HepG2 (cell line): Measurements from ENCODE around the gene CX3CR1. TPM values are rescaled to one million over a fixed set of nuclear protein-coding genes. Genes with fewer than 3 reads are reported as not detected.
"Not testable (repeated sequence)": the region's sequence is repeated elsewhere in the genome, so short reads cannot be mapped to it uniquely, and the experiment has no call there.

Source experiments
- ATAC-seq: fragments of 200-7000 bp; cut with Tn5 transposase; 3 replicates; pipeline ENCODE4 v1.9.1; 2020; ENCODE audit warnings: mild to moderate bottlenecking, moderate library complexity
- BruUV-seq: library from RNA; stranded (reverse); fragments of 400-500 nt; replicated peaks from 2 replicates; lab custom pipeline; 2021; lab: Mats Ljungman, UMichigan
- CTCF ChIA-PET: fragments of 300-600 bp; formaldehyde crosslinking; extraction: SDS; loops from one replicate; lab custom pipeline; 2021; ENCODE audit warnings: low total read pairs, inconsistent platforms, low intra/inter-chr PET ratio; lab: Yijun Ruan, JAX
- POLR2A ChIA-PET: fragments of 350-600 bp; sonication (Branson Sonifier 250); formaldehyde crosslinking; loops from one replicate; lab custom pipeline; 2020; ENCODE audit warnings: antibody characterized with exemption, inconsistent platforms; lab: Yijun Ruan, JAX
- DNase-seq: peaks from one replicate; pipeline ENCODE4 v3.0.0-alpha.2; 2015; ENCODE audit warnings: low spot score
- FAIRE-seq: peaks from 3 replicates; lab custom pipeline; 2011; peaks lifted over from hg19 to GRCh38; lab: Jason Lieb, UNC
- H2AFZ ChIP-seq: one replicate; pipeline ENCODE4 v1.6.1; 2011; ENCODE audit warnings: low read length, inconsistent platforms
- H3K27ac ChIP-seq: fragments of 300-600 bp; 3 replicates; pipeline ENCODE4 v1.8.0; 2011; ENCODE audit warnings: mixed run types, mild to moderate bottlenecking, mixed read lengths, low read length, inconsistent platforms; ENCODE audit not compliant: insufficient read depth; ENCODE audit errors: extremely low read length
- H3K27me3 ChIP-seq, 2 experiments: fragments of 200-600 bp in 1 of 2; 2 replicates in 1 of 2; 3 replicates in 1 of 2; pipeline versions ENCODE4 v1.6.0 to v1.8.0; 2011; ENCODE audit warnings: low read length in 2 of 2, mild to moderate bottlenecking in 2 of 2, moderate library complexity in 2 of 2, inconsistent platforms in 1 of 2; ENCODE audit not compliant: insufficient read depth in 2 of 2, control insufficient read depth in 1 of 2
- H3K36me3 ChIP-seq, 2 experiments: fragments of 200-600 bp in 1 of 2; replicated peaks in 1 of 2; 2 replicates in 1 of 2; 3 replicates in 1 of 2; pipeline versions ENCODE4 v1.5.1 to v1.8.0; 2011; ENCODE audit warnings: low read length in 2 of 2, inconsistent platforms in 1 of 2; ENCODE audit not compliant: insufficient read depth in 2 of 2, control insufficient read depth in 1 of 2
- H3K4me1 ChIP-seq: 2 replicates; pipeline ENCODE4 v1.5.1; 2012; ENCODE audit warnings: low read length, inconsistent platforms; ENCODE audit not compliant: insufficient read depth
- H3K4me2 ChIP-seq: 2 replicates; pipeline ENCODE4 v1.6.0; 2011; ENCODE audit warnings: low read depth, low read length, inconsistent platforms
- H3K4me3 ChIP-seq, 3 experiments: fragments of 200-600 bp in 1 of 3; sonication (generic), shearing (Covaris generic) in 1 of 3; replicated peaks in 1 of 3; 2 replicates each; pipeline ENCODE4 v1.5.1; 2011 to 2016; ENCODE audit warnings: low read length in 3 of 3, inconsistent platforms in 2 of 3, low read depth in 2 of 3, mild to moderate bottlenecking in 2 of 3, control low read depth in 1 of 3, mixed read lengths in 1 of 3; ENCODE audit not compliant: insufficient read depth in 1 of 3
- H3K79me2 ChIP-seq: one replicate; pipeline ENCODE4 v1.6.1; 2011; ENCODE audit warnings: low read length, inconsistent platforms; ENCODE audit not compliant: insufficient read depth
- H3K9ac ChIP-seq: 2 replicates; pipeline ENCODE4 v1.6.0; 2011; ENCODE audit warnings: mild to moderate bottlenecking, low read depth, low read length, inconsistent platforms; ENCODE audit not compliant: insufficient read depth
- H3K9me3 ChIP-seq: 2 replicates; pipeline ENCODE4 v1.5.1; 2012; ENCODE audit warnings: mild to moderate bottlenecking, low read length
- H4K20me1 ChIP-seq: 2 replicates; pipeline ENCODE4 v1.6.0; 2011; ENCODE audit warnings: inconsistent platforms, mild to moderate bottlenecking, low read length, moderate library complexity; ENCODE audit not compliant: insufficient read depth
- ATF7 ChIP-seq, 2 experiments: fragments of 450-650 bp in 1 of 2; sonication (generic) in 1 of 2; formaldehyde crosslinking in 1 of 2; IDR thresholded peaks; 2 replicates each; pipeline versions ENCODE4 v1.4.0 to v1.6.1; 2016 to 2020; ENCODE audit warnings: antibody characterized with exemption in 1 of 2, mild to moderate bottlenecking in 1 of 2, missing genetic modification reagents in 1 of 2
- CREB1 ChIP-seq, 2 experiments: fragments of 450-650 bp in 1 of 2; IDR thresholded peaks; 2 replicates each; pipeline ENCODE4 v1.6.1; 2016 to 2017; ENCODE audit warnings: control low read depth in 1 of 2, mild to moderate bottlenecking in 1 of 2, missing compliant biosample characterization in 1 of 2, missing genetic modification characterization in 1 of 2
- RAD51 ChIP-seq: fragments of 450-650 bp; IDR thresholded peaks from 2 replicates; pipeline ENCODE4 v1.6.1; 2016; ENCODE audit warnings: borderline replicate concordance
- WGBS: methylation state at CpG from one replicate; pipeline ENCODE4 v1.1.6; 2017; ENCODE audit warnings: low lambda C conversion rate; 5-methylcytosine and 5-hydroxymethylcytosine counted together
- in situ Hi-C: cut with HindIII; loops from 2 replicates; pipeline ENCODE4 v1.10.0; 2017; ENCODE audit warnings: low pct_unique_long_range_greater_than_20kb; ENCODE audit not compliant: extremely low pct_ligation_motif_present
- intact Hi-C: fragments of 100-400 bp; cut with micrococcal nuclease; formaldehyde crosslinking; loops from one replicate; pipeline ENCODE4 v1.10.0; 2022; ENCODE audit not compliant: unreplicated experiment
- polyA plus RNA-seq, 8 experiments: library from polyadenylated mRNA; depleted of rRNA in 3 of 8; stranded (reverse) in 7 of 8; unstranded in 1 of 8; fragments of >200 nt; fragmentation: Illumina TruSeq in 4 of 8; extraction: Trizol in 4 of 8; gene quantifications; 2 replicates each; pipeline versions ENCODE4 v1.2.1 to v1.2.3, GENCODE V29; 2011 to 2016; ENCODE audit warnings: low read depth in 4 of 8, missing spikeins in 1 of 8, mixed read lengths in 1 of 8; ENCODE audit not compliant: insufficient read depth in 1 of 8
- total RNA-seq, 5 experiments: library from RNA; depleted of rRNA; stranded (reverse); fragments of >200 nt; fragmentation: Illumina TruSeq; extraction: Trizol; gene quantifications; 2 replicates each; pipeline ENCODE4 v1.2.3, GENCODE V29; 2016; ENCODE audit warnings: low read depth in 1 of 5

The CX3CR1 gene
- total and polyA plus RNA-seq, 2 of the 13 experiments (the other 11 are each of a cell fraction or from before 2014, with no cell fraction given), result not detected

DNA sequence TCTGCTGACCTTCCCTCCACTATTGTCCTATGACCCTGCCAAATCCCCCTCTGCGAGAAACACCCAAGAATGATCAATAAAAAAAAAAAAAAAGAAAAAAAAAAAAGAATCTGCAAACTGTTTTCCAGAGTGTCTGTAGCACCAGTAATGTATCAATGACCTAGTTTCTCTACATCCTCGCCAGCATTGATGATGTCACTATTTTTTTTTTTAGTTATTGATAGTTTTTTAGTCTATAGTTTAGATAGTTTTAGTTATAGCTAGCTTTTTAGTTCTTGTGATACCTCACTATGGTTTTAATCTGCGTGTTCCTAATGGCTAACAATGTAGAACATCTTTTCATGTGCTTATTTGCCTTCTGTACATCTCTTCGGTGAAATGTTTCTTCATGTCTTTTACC lies 51.3 kb downstream of the CX3CR1 start:
- H3K4me2 ChIP-seq, result no peak overlapping the region
- H3K4me3 ChIP-seq, result no peak overlapping the region
- FAIRE-seq (no peak), DNase-seq (no peak), ATAC-seq (no peak)
- H3K9ac ChIP-seq, result no peak overlapping the region
- ChIA-PET CTCF (no interaction called here), POLR2A (no interaction called here)
- H3K36me3 ChIP-seq, result no peaks in the 10 kb centered on the region
- BruUV-seq, result no TSS peak
- intact Hi-C loops (no loop called here), in situ Hi-C loops (no loop called here)
- H3K79me2 ChIP-seq, result no peaks in the 10 kb centered on the region
- H3K4me1 ChIP-seq, result no peaks in the 10 kb centered on the region
- H3K27ac ChIP-seq, result no peak overlapping the region
- no peak for TF ChIP-seq RAD51
- TF ChIP-seq CREB1 (IDR thresholded peaks at IDR 0.05), result peak; percentile 50; the same call in 1 of the 2 replicates
- TF ChIP-seq CREB1 (CRISPR knock-in tag; IDR thresholded peaks at IDR 0.05), result no peak
- TF ChIP-seq ATF7 (IDR thresholded peaks at IDR 0.05), result peak; percentile 88
- no peak for TF ChIP-seq ATF7 (CRISPR knock-in tag; IDR thresholded peaks at IDR 0.05)
- H3K9me3 ChIP-seq, result no peaks in the 10 kb centered on the region
- 25% methylated on average over 4 of the region's 4 CpGs for WGBS
- H4K20me1 ChIP-seq, result no peaks in the 10 kb centered on the region
- H2AFZ ChIP-seq, result no peak overlapping the region
- peaks cover 0 to 5% of the 10 kb centered on the region in 2 experiments; a peak in 1 of 5 replicates for H3K27me3 ChIP-seq

DNA sequence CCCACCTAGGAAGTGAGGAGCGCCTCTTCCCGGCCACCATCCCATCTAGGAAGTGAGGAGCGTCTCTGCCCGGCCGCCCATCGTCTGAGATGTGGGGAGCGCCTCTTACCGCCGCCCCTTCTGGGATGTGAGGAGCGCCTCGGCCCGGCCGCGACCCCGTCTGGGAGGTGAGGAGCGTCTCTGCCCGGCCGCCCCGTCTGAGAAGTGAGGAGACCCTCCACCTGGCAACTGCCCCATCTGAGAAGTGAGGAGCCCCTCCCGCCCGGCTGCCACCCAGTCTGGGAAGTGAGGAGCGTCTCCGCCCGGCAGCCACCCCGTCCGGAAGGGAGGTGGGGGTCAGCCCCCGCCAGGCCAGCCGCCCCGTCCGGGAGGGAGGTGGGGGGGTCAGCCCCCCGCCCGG lies 52.2 kb downstream of the CX3CR1 start:
- H3K36me3 ChIP-seq, H3K9ac ChIP-seq, CTCF ChIA-PET, FAIRE-seq, intact Hi-C loops, H3K79me2 ChIP-seq, H3K9me3 ChIP-seq, H3K27me3 ChIP-seq, DNase-seq, H2AFZ ChIP-seq, BruUV-seq, POLR2A ChIA-PET, H3K4me1 ChIP-seq, H3K27ac ChIP-seq, ATAC-seq, H3K4me2 ChIP-seq, H4K20me1 ChIP-seq, in situ Hi-C loops, H3K4me3 ChIP-seq: not testable (repeated sequence)
- 100% methylated on average over 1 of the region's 32 CpGs for WGBS
